H9 (cell line): ENCODE data around the gene IFNG-AS1. TPM values are rescaled to one million over a fixed set of nuclear protein-coding genes. Genes with fewer than 3 reads are reported as not detected.

Experiments
- DNase-seq: peaks from one replicate; pipeline ENCODE4 v3.0.0-alpha.2; 2017
- H2AFZ ChIP-seq: one replicate; pipeline ENCODE4 v1.6.1; 2013; ENCODE audit warnings: mild to moderate bottlenecking, low read length, control low read depth, moderate library complexity
- H2AK5ac ChIP-seq: 2 replicates; pipeline ENCODE4 v1.6.1; 2013; ENCODE audit warnings: low read length, control low read depth, mixed read lengths; ENCODE audit not compliant: insufficient read length
- H2BK120ac ChIP-seq: one replicate; pipeline ENCODE4 v1.6.1; 2013; ENCODE audit warnings: low read depth, mild to moderate bottlenecking, low read length, control low read depth, inconsistent platforms; ENCODE audit not compliant: poor library complexity, severe bottlenecking
- H2BK12ac ChIP-seq: 2 replicates; pipeline ENCODE4 v1.6.1; 2013; ENCODE audit warnings: low read length, control low read depth, mixed read lengths, low read depth; ENCODE audit not compliant: insufficient read length
- H2BK15ac ChIP-seq: 2 replicates; pipeline ENCODE4 v1.6.1; 2013; ENCODE audit warnings: low read depth, low read length, control low read depth
- H2BK20ac ChIP-seq: one replicate; pipeline ENCODE4 v1.6.1; 2013; ENCODE audit warnings: low read depth, mild to moderate bottlenecking, low read length, control low read depth, inconsistent platforms; ENCODE audit not compliant: poor library complexity, severe bottlenecking
- H2BK5ac ChIP-seq: 2 replicates; pipeline ENCODE4 v1.6.1; 2013; ENCODE audit warnings: low read length, control low read depth, mixed read lengths; ENCODE audit not compliant: insufficient read length
- H3K14ac ChIP-seq: 2 replicates; pipeline ENCODE4 v1.6.1; 2013; ENCODE audit warnings: low read length, control low read depth; ENCODE audit not compliant: insufficient read depth
- H3K18ac ChIP-seq: 2 replicates; pipeline ENCODE4 v1.6.1; 2013; ENCODE audit warnings: low read depth, mild to moderate bottlenecking, mixed read lengths, low read length, control low read depth; ENCODE audit not compliant: insufficient read length
- H3K23ac ChIP-seq: 2 replicates; pipeline ENCODE4 v1.6.1; 2013; ENCODE audit warnings: low read length, control low read depth, mixed read lengths, low read depth; ENCODE audit not compliant: insufficient read length
- H3K23me2 ChIP-seq: 2 replicates; pipeline ENCODE4 v1.6.1; 2013; ENCODE audit warnings: low read depth, mild to moderate bottlenecking, mixed read lengths, low read length, control low read depth; ENCODE audit not compliant: insufficient read length, poor library complexity, severe bottlenecking
- H3K27ac ChIP-seq: 2 replicates; pipeline ENCODE4 v1.5.1; 2013; ENCODE audit warnings: low read length, control low read depth, mixed read lengths, low read depth; ENCODE audit not compliant: insufficient read length
- H3K27me3 ChIP-seq: 2 replicates; pipeline ENCODE4 v1.6.1; 2013; ENCODE audit warnings: low read length, control low read depth, inconsistent platforms; ENCODE audit not compliant: insufficient read depth
- H3K4ac ChIP-seq: 2 replicates; pipeline ENCODE4 v1.6.1; 2013; ENCODE audit warnings: low read depth, mild to moderate bottlenecking, control low read depth, inconsistent platforms, low read length, moderate library complexity
- H3K4me1 ChIP-seq: 2 replicates; pipeline ENCODE4 v1.6.1; 2013; ENCODE audit warnings: low read length, control low read depth, inconsistent platforms; ENCODE audit not compliant: insufficient read depth
- H3K4me2 ChIP-seq: 2 replicates; pipeline ENCODE4 v1.6.1; 2013; ENCODE audit warnings: low read length, control low read depth, mixed read lengths; ENCODE audit not compliant: insufficient read length, insufficient read depth
- H3K56ac ChIP-seq: 2 replicates; pipeline ENCODE4 v1.6.1; 2013; ENCODE audit warnings: low read depth, mild to moderate bottlenecking, mixed read lengths, low read length, control low read depth; ENCODE audit not compliant: insufficient read length
- H3K79me1 ChIP-seq: 2 replicates; pipeline ENCODE4 v1.6.1; 2013; ENCODE audit warnings: low read depth, mild to moderate bottlenecking, moderate library complexity, low read length, control low read depth, inconsistent platforms; ENCODE audit not compliant: insufficient read depth, poor library complexity, severe bottlenecking
- H3K79me2 ChIP-seq: 2 replicates; pipeline ENCODE4 v1.6.1; 2013; ENCODE audit warnings: low read length, control low read depth, inconsistent platforms; ENCODE audit not compliant: insufficient read depth
- H3K9ac ChIP-seq: 2 replicates; pipeline ENCODE4 v1.6.1; 2013; ENCODE audit warnings: low read length, control low read depth, mixed read lengths; ENCODE audit not compliant: insufficient read length; ENCODE audit errors: extremely low read depth
- H3K9me3 ChIP-seq: one replicate; pipeline ENCODE4 v1.6.1; 2013; ENCODE audit warnings: low read depth, low read length, inconsistent platforms; ENCODE audit not compliant: control insufficient read depth
- H3T11ph ChIP-seq: one replicate; pipeline ENCODE4 v1.6.1; 2013; ENCODE audit warnings: mild to moderate bottlenecking, low read length, control low read depth, inconsistent platforms
- H4K20me1 ChIP-seq: one replicate; pipeline ENCODE4 v1.6.1; 2013; ENCODE audit not compliant: control insufficient read depth, insufficient read length, insufficient read depth
- H4K5ac ChIP-seq: 2 replicates; pipeline ENCODE4 v1.6.1; 2013; ENCODE audit warnings: low read depth, mild to moderate bottlenecking, mixed read lengths, low read length, control low read depth; ENCODE audit not compliant: insufficient read length
- H4K8ac ChIP-seq: replicated peaks from 2 replicates; pipeline ENCODE4 v1.6.1; 2013; ENCODE audit warnings: low read length, control low read depth, mixed read lengths, low read depth; ENCODE audit not compliant: insufficient read length
- H4K91ac ChIP-seq: 2 replicates; pipeline ENCODE4 v1.6.1; 2013; ENCODE audit warnings: low read depth, mild to moderate bottlenecking, moderate library complexity, mixed read lengths, low read length, control low read depth; ENCODE audit not compliant: insufficient read length
- H3K27ac Mint-ChIP-seq, 3 experiments: 2 replicates in 2 of 3; 3 replicates in 1 of 3; pipeline ENCODE4 v1.8.0; 2020 to 2021; ENCODE audit warnings: mixed read lengths in 3 of 3, mild to moderate bottlenecking in 1 of 3, moderate library complexity in 1 of 3
- H3K27me3 Mint-ChIP-seq: 2 replicates; pipeline ENCODE4 v1.8.0; 2021; ENCODE audit warnings: low read depth, mild to moderate bottlenecking, moderate library complexity, mixed read lengths
- H3K36me3 Mint-ChIP-seq, 3 experiments: 2 replicates in 2 of 3; 3 replicates in 1 of 3; pipeline ENCODE4 v1.8.0; 2020 to 2021; ENCODE audit warnings: low read depth in 3 of 3, mixed read lengths in 3 of 3; ENCODE audit not compliant: insufficient read depth in 1 of 3
- H3K4me1 Mint-ChIP-seq, 2 experiments: 2 replicates each; pipeline ENCODE4 v1.8.0; 2020; ENCODE audit warnings: mixed read lengths in 2 of 2
- H3K4me3 Mint-ChIP-seq, 2 experiments: 2 replicates in 1 of 2; 3 replicates in 1 of 2; pipeline ENCODE4 v1.8.0; 2020 to 2021; ENCODE audit warnings: mild to moderate bottlenecking in 2 of 2, mixed read lengths in 2 of 2, moderate library complexity in 1 of 2
- H3K9me3 Mint-ChIP-seq, 2 experiments: 2 replicates in 1 of 2; 3 replicates in 1 of 2; pipeline ENCODE4 v1.8.0; 2020; ENCODE audit warnings: mild to moderate bottlenecking in 2 of 2, mixed read lengths in 2 of 2, moderate library complexity in 1 of 2
- CTCF ChIP-seq: fragments of 200-600 bp; sonication (generic); conservative IDR thresholded peaks from 3 replicates; pipeline ENCODE4 v1.8.0; 2021; ENCODE audit warnings: antibody characterized with exemption, mild to moderate bottlenecking
- WGBS: extraction: QIAGEN DNeasy Blood & Tissue Kit; methylation state at CpG from one replicate; pipeline ENCODE4 v1.1.7; 2013; ENCODE audit warnings: missing lambda C conversion rate, low lambda C conversion rate, mixed read lengths; ENCODE audit not compliant: insufficient read length; ENCODE audit errors: extremely low coverage; 5-methylcytosine and 5-hydroxymethylcytosine counted together
- total RNA-seq: library from RNA; stranded (reverse); gene quantifications from 2 replicates; pipeline ENCODE4 v1.2.1, GENCODE V29; 2021

The IFNG-AS1 gene
- total RNA-seq, 1 experiment from 2014 or later: not detected

- Histone ChIP-seq H2AFZ (no peak overlapping the region), H3K18ac (no peak overlapping the region), H4K5ac (no peak overlapping the region), H2BK5ac (no peak overlapping the region), H4K8ac (no peak overlapping the region), H3K27me3 (no peaks in the 10 kb centered on the region), H3K79me1 (no peaks in the 10 kb centered on the region), H3K79me2 (no peaks in the 10 kb centered on the region), H3K9ac (no peak overlapping the region), H3K23me2 (no peaks in the 10 kb centered on the region), H4K20me1 (no peaks in the 10 kb centered on the region), H3T11ph (no peak overlapping the region), H3K56ac (no peak overlapping the region), H3K27ac (no peak overlapping the region), H2BK20ac (no peak overlapping the region), H3K23ac (no peak overlapping the region), H2BK120ac (no peak overlapping the region), H2BK12ac (no peak overlapping the region), H2AK5ac (no peak overlapping the region), H3K14ac (no peak overlapping the region), H3K4me2 (no peak overlapping the region), H4K91ac (no peak overlapping the region), H3K9me3 (no peaks in the 10 kb centered on the region), H3K4me1 (no peaks in the 10 kb centered on the region), H3K4ac (no peak overlapping the region), H2BK15ac (no peak overlapping the region)
- no peak for DNase-seq
- no CpG with 5 or more reads among the region's 5 CpGs for WGBS
- Mint-ChIP-seq H3K4me1 (peaks cover 17 to 23% of the 10 kb centered on the region in 2 experiments), H3K9me3 (no peaks in the 10 kb centered on the region), H3K27ac (no peak overlapping the region), H3K4me3 (no peak overlapping the region), H3K27me3 (no peaks in the 10 kb centered on the region), H3K36me3 (no peaks in the 10 kb centered on the region; a peak in 1 of 7 replicates)
- TF ChIP-seq CTCF: peak; percentile 80
Observed at GRCh38 chr12:67943141-67943892, 45.9 kb upstream of the IFNG-AS1 start.
